ENCODE data around the gene DAB2IP. TPM values are rescaled to one million over a fixed set of nuclear protein-coding genes. Genes with fewer than 3 reads are reported as not detected.

Gene DAB2IP
- total RNA-seq, 1 experiment from 2014 or later, result 46.7 TPM

DNA sequence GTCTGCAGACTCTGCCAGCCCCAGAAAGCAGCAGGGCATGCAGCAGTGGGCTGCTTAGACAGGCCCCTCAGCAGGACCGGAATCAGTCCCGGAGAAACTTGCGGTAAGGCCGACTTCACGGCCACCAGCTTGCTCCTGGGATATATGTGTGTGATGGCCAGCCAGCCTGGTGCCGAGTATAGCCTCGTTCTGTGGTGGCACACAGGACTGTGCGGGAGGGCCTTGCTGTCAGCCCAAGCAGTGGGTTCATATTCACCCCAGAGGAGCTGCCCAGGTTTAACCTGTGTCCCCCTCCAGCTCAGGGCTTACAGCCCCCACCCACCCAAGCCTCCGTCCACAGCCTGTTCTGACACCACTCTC, 112.9 kb downstream of the DAB2IP start:
- CTCF ChIA-PET, result no interaction called here
- Histone ChIP-seq H3K9me3 (ENCODE audit: insufficient read depth, low read depth) (no peaks in the 10 kb centered on the region), H3F3A (ENCODE audit: insufficient read depth, low read depth) (peaks cover 11% of the 10 kb centered on the region; the same call in 1 of the 2 replicates), H3K9me2 (ENCODE audit: insufficient read depth) (no peaks in the 10 kb centered on the region), H3K36me3 (ENCODE audit: low read depth) (peaks cover 6% of the 10 kb centered on the region), H3K4me3 (no peak overlapping the region), H3K4me2 (no peak overlapping the region), H2AFZ (no peak overlapping the region), H3K79me2 (ENCODE audit: low read depth) (no peaks in the 10 kb centered on the region), H3K27me3 (ENCODE audit: insufficient read depth, low read depth) (no peaks in the 10 kb centered on the region), H4K20me1 (ENCODE audit: insufficient read depth) (no peaks in the 10 kb centered on the region), H3K27ac (peak overlapping the region; percentile 80), H3K4me1 (replicated peaks; ENCODE audit: insufficient read depth) (peaks cover 18% of the 10 kb centered on the region)
- POLR2A ChIA-PET (ENCODE audit: unreplicated experiment), result interaction anchor here (0.6 to 0.7 kb wide), 2 partner anchors 28 to 1184 kb away, joined by 3 to 11 read pairs; no protein-coding TSS in a partner anchor
- no peak for DNase-seq
- TF ChIP-seq, protein P1, sequence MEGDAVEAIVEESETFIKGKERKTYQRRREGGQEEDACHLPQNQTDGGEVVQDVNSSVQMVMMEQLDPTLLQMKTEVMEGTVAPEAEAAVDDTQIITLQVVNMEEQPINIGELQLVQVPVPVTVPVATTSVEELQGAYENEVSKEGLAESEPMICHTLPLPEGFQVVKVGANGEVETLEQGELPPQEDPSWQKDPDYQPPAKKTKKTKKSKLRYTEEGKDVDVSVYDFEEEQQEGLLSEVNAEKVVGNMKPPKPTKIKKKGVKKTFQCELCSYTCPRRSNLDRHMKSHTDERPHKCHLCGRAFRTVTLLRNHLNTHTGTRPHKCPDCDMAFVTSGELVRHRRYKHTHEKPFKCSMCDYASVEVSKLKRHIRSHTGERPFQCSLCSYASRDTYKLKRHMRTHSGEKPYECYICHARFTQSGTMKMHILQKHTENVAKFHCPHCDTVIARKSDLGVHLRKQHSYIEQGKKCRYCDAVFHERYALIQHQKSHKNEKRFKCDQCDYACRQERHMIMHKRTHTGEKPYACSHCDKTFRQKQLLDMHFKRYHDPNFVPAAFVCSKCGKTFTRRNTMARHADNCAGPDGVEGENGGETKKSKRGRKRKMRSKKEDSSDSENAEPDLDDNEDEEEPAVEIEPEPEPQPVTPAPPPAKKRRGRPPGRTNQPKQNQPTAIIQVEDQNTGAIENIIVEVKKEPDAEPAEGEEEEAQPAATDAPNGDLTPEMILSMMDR (conservative IDR thresholded peaks at IDR 0.05), result no peak
- TF ChIP-seq EZH2 (IDR thresholded peaks at IDR 0.05; ENCODE audit: low read depth), result no peak
- intact Hi-C loops (cut with micrococcal nuclease; ENCODE audit: unreplicated experiment), result no loop called here
- BruUV-seq (replicated peaks), result no TSS peak

- H3K36me3 ChIP-seq (ENCODE audit: low read depth), result peaks cover 6% of the 10 kb centered on the region
- TF ChIP-seq, protein P1 (conservative IDR thresholded peaks at IDR 0.05), result peak; percentile 57; the same call in 1 of the 2 replicates
- no peak for TF ChIP-seq EZH2 (IDR thresholded peaks at IDR 0.05; ENCODE audit: low read depth)
- H3K79me2 ChIP-seq (ENCODE audit: low read depth), result no peaks in the 10 kb centered on the region
- intact Hi-C loops (cut with micrococcal nuclease; ENCODE audit: unreplicated experiment), result loop anchor here (1.0 to 5.0 kb wide), 4 partner anchors 22 to 227 kb away; no protein-coding TSS in a partner anchor
- H4K20me1 ChIP-seq (ENCODE audit: insufficient read depth), result no peaks in the 10 kb centered on the region
- H3K9me3 ChIP-seq (ENCODE audit: insufficient read depth, low read depth), result no peaks in the 10 kb centered on the region
- peaks cover 18% of the 10 kb centered on the region for H3K4me1 ChIP-seq (replicated peaks; ENCODE audit: insufficient read depth)
- BruUV-seq (replicated peaks), result no TSS peak
- peak overlapping the region; percentile 80 for H3K27ac ChIP-seq
- ChIA-PET POLR2A (ENCODE audit: unreplicated experiment) (interaction anchor here (0.6 to 0.7 kb wide), 2 partner anchors 29 to 123 kb away, joined by 9 to 11 read pairs; no protein-coding TSS in a partner anchor), CTCF (interaction anchor here (0.6 to 0.7 kb wide), 2 partner anchors 18 to 27 kb away, joined by 3 to 6 read pairs; no protein-coding TSS in a partner anchor)
- peak; percentile 88 to 94 for DNase-seq
- peaks cover 11% of the 10 kb centered on the region; the same call in 1 of the 2 replicates for H3F3A ChIP-seq (ENCODE audit: insufficient read depth, low read depth)
- no peak overlapping the region for H2AFZ ChIP-seq
- H3K4me3 ChIP-seq, result no peak overlapping the region
- no peaks in the 10 kb centered on the region for H3K27me3 ChIP-seq (ENCODE audit: insufficient read depth, low read depth)
- no peaks in the 10 kb centered on the region for H3K9me2 ChIP-seq (ENCODE audit: insufficient read depth)
- peak overlapping the region; percentile 48 for H3K4me2 ChIP-seq
Measured at GRCh38 chr9:121765021-121765950, 113.9 kb downstream of the DAB2IP start.

GRCh38 chr9:121766081-121766683, 114.7 kb downstream of the DAB2IP start:
- DNase-seq, result no peak
- no peaks in the 10 kb centered on the region for H4K20me1 ChIP-seq (ENCODE audit: insufficient read depth)
- no TSS peak for BruUV-seq (replicated peaks)
- no peaks in the 10 kb centered on the region for H3K79me2 ChIP-seq (ENCODE audit: low read depth)
- no peak for TF ChIP-seq EZH2 (IDR thresholded peaks at IDR 0.05; ENCODE audit: low read depth)
- TF ChIP-seq, protein P1 (conservative IDR thresholded peaks at IDR 0.05), result no peak
- peak overlapping the region; percentile 48 for H3K4me2 ChIP-seq
- H3F3A ChIP-seq (ENCODE audit: insufficient read depth, low read depth), result peaks cover 11% of the 10 kb centered on the region; the same call in 1 of the 2 replicates
- peaks cover 18% of the 10 kb centered on the region for H3K4me1 ChIP-seq (replicated peaks; ENCODE audit: insufficient read depth)
- ChIA-PET POLR2A (ENCODE audit: unreplicated experiment) (no interaction called here), CTCF (interaction anchor here (0.6 kb wide), 1 partner anchor 19 kb away, joined by 6 read pairs; no protein-coding TSS in a partner anchor)
- peaks cover 6% of the 10 kb centered on the region for H3K36me3 ChIP-seq (ENCODE audit: low read depth)
- no peak overlapping the region for H3K4me3 ChIP-seq
- no peaks in the 10 kb centered on the region for H3K9me2 ChIP-seq (ENCODE audit: insufficient read depth)
- no peak overlapping the region for H2AFZ ChIP-seq
- no peaks in the 10 kb centered on the region for H3K27me3 ChIP-seq (ENCODE audit: insufficient read depth, low read depth)
- intact Hi-C loops (cut with micrococcal nuclease; ENCODE audit: unreplicated experiment), result loop anchor here (5.0 kb wide), 1 partner anchor 214 kb away; no protein-coding TSS in a partner anchor
- H3K27ac ChIP-seq, result peak overlapping the region; percentile 80
- H3K9me3 ChIP-seq (ENCODE audit: insufficient read depth, low read depth), result no peaks in the 10 kb centered on the region

Measured in PC-9 (cell line).